NCI-H82 (cell line): ENCODE data around the gene SHANK3.
"Not testable (repeated sequence)": the region's sequence is repeated elsewhere in the genome, so short reads cannot be mapped to it uniquely, and the experiment has no call there.

Experiments used
- DNase-seq: peaks from one replicate; lab custom pipeline; 2025; lab: John Stamatoyannopoulos, UW

Gene SHANK3

GRCh38 chr22:50672471-50673230, at the start of gene SHANK3:
Gene SHANK3 (plus strand): TSS chr22:50672823.
- DNase-seq = no peak

GRCh38 chr22:50624347-50625130, 48.1 kb upstream of the SHANK3 start:
- no peak for DNase-seq

- DNase-seq = no peak
Measured at GRCh38 chr22:50625131-50625567, 47.5 kb upstream of the SHANK3 start.

- DNase-seq = no peak
Measured at GRCh38 chr22:50625568-50626313, 46.9 kb upstream of the SHANK3 start.

- DNase-seq = no peak
Measured at GRCh38 chr22:50626314-50626849, 46.2 kb upstream of the SHANK3 start.

- DNase-seq = peak; percentile 43
Measured at GRCh38 chr22:50626850-50627641, 45.6 kb upstream of the SHANK3 start.

GRCh38 chr22:50627642-50628542, 44.7 kb upstream of the SHANK3 start, which contains the start of gene ARSA:
Gene ARSA (minus strand): TSS chr22:50628152. CDS start chr22:50627779, 373 bp downstream.
- DNase-seq = peak; percentile 76

GRCh38 chr22:50628543-50629134, 44.0 kb upstream of the SHANK3 start:
- DNase-seq = no peak

- no peak for DNase-seq
Measured at GRCh38 chr22:50630376-50630775, 42.2 kb upstream of the SHANK3 start.

GRCh38 chr22:50633086-50633485, 39.5 kb upstream of the SHANK3 start:
- DNase-seq = no peak

GRCh38 chr22:50633771-50634170, 38.9 kb upstream of the SHANK3 start:
- no peak for DNase-seq

GRCh38 chr22:50635591-50635990, 37.0 kb upstream of the SHANK3 start:
- no peak for DNase-seq

GRCh38 chr22:50640296-50640695, 32.3 kb upstream of the SHANK3 start:
- not testable (repeated sequence) for DNase-seq

GRCh38 chr22:50640857-50641647, 31.6 kb upstream of the SHANK3 start:
- no peak for DNase-seq

GRCh38 chr22:50641696-50642607, 30.7 kb upstream of the SHANK3 start:
- peak; percentile 12 for DNase-seq

- DNase-seq = not testable (repeated sequence)
Measured at GRCh38 chr22:50643021-50643820, 29.4 kb upstream of the SHANK3 start.

GRCh38 chr22:50643821-50644101, 28.9 kb upstream of the SHANK3 start:
- not testable (repeated sequence) for DNase-seq
